Measurements from ENCODE around the gene KRTAP10-3.
A peak's percentile ranks its signal among the peaks of the same experiment; 100 is the strongest.
"Not testable (repeated sequence)": the region's sequence is repeated elsewhere in the genome, so short reads cannot be mapped to it uniquely, and the experiment has no call there.

The KRTAP10-3 gene

GRCh38 chr21:44571296-44571695, 12.7 kb upstream of the KRTAP10-3 start:
- Mint-ChIP-seq H3K4me3 (no peak overlapping the region), H3K4me1 (ENCODE audit: low read depth) (no peaks in the 10 kb centered on the region), H3K27ac (no peak overlapping the region), H3K27me3 (peaks cover 43% of the 10 kb centered on the region), H3K9me3 (peaks cover under 1% of the 10 kb centered on the region), H3K36me3 (ENCODE audit: low read depth) (no peaks in the 10 kb centered on the region)
- intact Hi-C loops (cut with micrococcal nuclease), result no loop called here

- intact Hi-C loops (cut with micrococcal nuclease), result no loop called here
- no peak overlapping the region for H3K27ac Mint-ChIP-seq
- peaks cover 5% of the 10 kb centered on the region for H3K4me1 Mint-ChIP-seq (ENCODE audit: low read depth)
- H3K9me3 Mint-ChIP-seq, result no peaks in the 10 kb centered on the region
- H3K36me3 Mint-ChIP-seq (ENCODE audit: low read depth), result no peaks in the 10 kb centered on the region
- H3K27me3 Mint-ChIP-seq, result peaks cover 38% of the 10 kb centered on the region
- no peak overlapping the region for H3K4me3 Mint-ChIP-seq
These were observed 11.4 kb upstream of the KRTAP10-3 start for GRCh38 chr21:44569861-44570517.

GRCh38 chr21:44568667-44569556, 10.3 kb upstream of the KRTAP10-3 start:
- intact Hi-C loops (cut with micrococcal nuclease), result no loop called here
- H3K36me3 Mint-ChIP-seq (ENCODE audit: low read depth), result no peaks in the 10 kb centered on the region
- no peaks in the 10 kb centered on the region for H3K9me3 Mint-ChIP-seq
- peaks cover 8% of the 10 kb centered on the region for H3K4me1 Mint-ChIP-seq (ENCODE audit: low read depth)
- no peak overlapping the region for H3K27ac Mint-ChIP-seq
- no peak overlapping the region for H3K4me3 Mint-ChIP-seq
- H3K27me3 Mint-ChIP-seq, result peaks cover 27% of the 10 kb centered on the region

GRCh38 chr21:44568261-44568660, 9.7 kb upstream of the KRTAP10-3 start:
- no peaks in the 10 kb centered on the region for H3K9me3 Mint-ChIP-seq
- no peak overlapping the region for H3K27ac Mint-ChIP-seq
- intact Hi-C loops (cut with micrococcal nuclease), result no loop called here
- no peaks in the 10 kb centered on the region for H3K36me3 Mint-ChIP-seq (ENCODE audit: low read depth)
- H3K4me3 Mint-ChIP-seq, result no peak overlapping the region
- H3K27me3 Mint-ChIP-seq, result peaks cover 21% of the 10 kb centered on the region
- peaks cover 8% of the 10 kb centered on the region for H3K4me1 Mint-ChIP-seq (ENCODE audit: low read depth)

- Mint-ChIP-seq H3K36me3 (ENCODE audit: low read depth) (no peaks in the 10 kb centered on the region), H3K9me3 (peaks cover 2% of the 10 kb centered on the region), H3K27ac (no peak overlapping the region), H3K4me1 (ENCODE audit: low read depth) (peaks cover 8% of the 10 kb centered on the region), H3K4me3 (no peak overlapping the region), H3K27me3 (peaks cover 17% of the 10 kb centered on the region)
- intact Hi-C loops (cut with micrococcal nuclease), result no loop called here
These were observed 9.0 kb upstream of the KRTAP10-3 start for GRCh38 chr21:44567481-44568171.

- H3K9me3 Mint-ChIP-seq, result peaks cover 9% of the 10 kb centered on the region
- H3K4me3 Mint-ChIP-seq, result no peak overlapping the region
- H3K4me1 Mint-ChIP-seq (ENCODE audit: low read depth), result peaks cover 8% of the 10 kb centered on the region
- no peak overlapping the region for H3K27ac Mint-ChIP-seq
- intact Hi-C loops (cut with micrococcal nuclease), result no loop called here
- peaks cover 15% of the 10 kb centered on the region for H3K27me3 Mint-ChIP-seq
- no peaks in the 10 kb centered on the region for H3K36me3 Mint-ChIP-seq (ENCODE audit: low read depth)
These were observed 7.8 kb upstream of the KRTAP10-3 start for GRCh38 chr21:44566403-44566802.

GRCh38 chr21:44564886-44565598, 6.4 kb upstream of the KRTAP10-3 start:
- H3K27me3 Mint-ChIP-seq, result peaks cover 20% of the 10 kb centered on the region
- H3K27ac Mint-ChIP-seq, result peak overlapping the region; percentile 73
- H3K4me1 Mint-ChIP-seq (ENCODE audit: low read depth), result peaks cover 8% of the 10 kb centered on the region
- no peaks in the 10 kb centered on the region for H3K36me3 Mint-ChIP-seq (ENCODE audit: low read depth)
- H3K9me3 Mint-ChIP-seq, result peaks cover 19% of the 10 kb centered on the region
- intact Hi-C loops (cut with micrococcal nuclease), result no loop called here
- H3K4me3 Mint-ChIP-seq, result no peak overlapping the region

GRCh38 chr21:44564099-44564498, 5.5 kb upstream of the KRTAP10-3 start:
- H3K4me1 Mint-ChIP-seq (ENCODE audit: low read depth), result peaks cover 8% of the 10 kb centered on the region
- H3K9me3 Mint-ChIP-seq, result peaks cover 19% of the 10 kb centered on the region
- no peak overlapping the region for H3K4me3 Mint-ChIP-seq
- no peak overlapping the region for H3K27ac Mint-ChIP-seq
- H3K27me3 Mint-ChIP-seq, result peaks cover 21% of the 10 kb centered on the region
- intact Hi-C loops (cut with micrococcal nuclease), result no loop called here
- H3K36me3 Mint-ChIP-seq (ENCODE audit: low read depth), result no peaks in the 10 kb centered on the region

GRCh38 chr21:44558329-44558675, 293 bp downstream of the KRTAP10-3 start:
- H3K27ac Mint-ChIP-seq; intact Hi-C loops (cut with micrococcal nuclease); H3K4me3 Mint-ChIP-seq; H3K36me3 Mint-ChIP-seq (ENCODE audit: low read depth); H3K4me1 Mint-ChIP-seq (ENCODE audit: low read depth): not testable (repeated sequence)
- peaks cover 37% of the 10 kb centered on the region for H3K27me3 Mint-ChIP-seq
- peaks cover 19% of the 10 kb centered on the region for H3K9me3 Mint-ChIP-seq

- Mint-ChIP-seq H3K4me3 (no peak overlapping the region), H3K9me3 (peaks cover 18% of the 10 kb centered on the region), H3K4me1 (ENCODE audit: low read depth) (no peaks in the 10 kb centered on the region), H3K36me3 (ENCODE audit: low read depth) (no peaks in the 10 kb centered on the region), H3K27ac (no peak overlapping the region), H3K27me3 (peaks cover 40% of the 10 kb centered on the region)
- intact Hi-C loops (cut with micrococcal nuclease), result no loop called here
These were observed 885 bp downstream of the KRTAP10-3 start for GRCh38 chr21:44557491-44558328.

GRCh38 chr21:44556879-44557278, 1.7 kb downstream of the KRTAP10-3 start:
- peaks cover 46% of the 10 kb centered on the region for H3K27me3 Mint-ChIP-seq
- H3K4me3 Mint-ChIP-seq, result no peak overlapping the region
- no peaks in the 10 kb centered on the region for H3K36me3 Mint-ChIP-seq (ENCODE audit: low read depth)
- intact Hi-C loops (cut with micrococcal nuclease), result no loop called here
- H3K9me3 Mint-ChIP-seq, result peaks cover 10% of the 10 kb centered on the region
- no peak overlapping the region for H3K27ac Mint-ChIP-seq
- H3K4me1 Mint-ChIP-seq (ENCODE audit: low read depth), result no peaks in the 10 kb centered on the region

- Mint-ChIP-seq H3K27ac (no peak overlapping the region), H3K4me1 (ENCODE audit: low read depth) (no peaks in the 10 kb centered on the region), H3K27me3 (peaks cover 49% of the 10 kb centered on the region), H3K36me3 (ENCODE audit: low read depth) (no peaks in the 10 kb centered on the region), H3K9me3 (peaks cover 1% of the 10 kb centered on the region), H3K4me3 (no peak overlapping the region)
- intact Hi-C loops (cut with micrococcal nuclease), result no loop called here
These were observed 3.3 kb downstream of the KRTAP10-3 start for GRCh38 chr21:44555200-44555875.

- Mint-ChIP-seq H3K4me3 (no peak overlapping the region), H3K4me1 (ENCODE audit: low read depth) (no peaks in the 10 kb centered on the region), H3K9me3 (peaks cover under 1% of the 10 kb centered on the region), H3K27ac (no peak overlapping the region), H3K27me3 (peaks cover 57% of the 10 kb centered on the region), H3K36me3 (ENCODE audit: low read depth) (no peaks in the 10 kb centered on the region)
- intact Hi-C loops (cut with micrococcal nuclease), result no loop called here
These were observed 5.9 kb downstream of the KRTAP10-3 start for GRCh38 chr21:44552681-44553080.

Data from dendritic cell treated with granulocyte-macrophage colony-stimulating factor and Interleukin-4, amounts not matched to agents 40 ng/mL and 50 ng/mL, for 4 days (primary cell).